Osteoblast (primary cell): Measurements from ENCODE around the gene CIAPIN1. TPM values are rescaled to one million over a fixed set of nuclear protein-coding genes. Genes with fewer than 3 reads are reported as not detected.

Source experiments
- DNase-seq: peaks from one replicate; pipeline ENCODE4 v3.0.0; 2011; ENCODE audit warnings: low spot score, mixed read lengths; ENCODE audit not compliant: insufficient read length; ENCODE audit errors: missing footprints
- H2AFZ ChIP-seq: 2 replicates; pipeline ENCODE4 v1.6.0; 2011; ENCODE audit warnings: mild to moderate bottlenecking, low read length
- H3K27ac ChIP-seq: 2 replicates; pipeline ENCODE4 v1.5.1; 2011; ENCODE audit warnings: mild to moderate bottlenecking, low read depth, low read length, moderate library complexity
- H3K27me3 ChIP-seq: 2 replicates; pipeline ENCODE4 v1.6.0; 2012; ENCODE audit warnings: mild to moderate bottlenecking, control low read depth, inconsistent platforms, low read length, moderate library complexity; ENCODE audit not compliant: insufficient read depth
- H3K36me3 ChIP-seq: 2 replicates; pipeline ENCODE4 v1.5.1; 2011; ENCODE audit warnings: mild to moderate bottlenecking, low read length, control low read depth, moderate library complexity; ENCODE audit not compliant: insufficient read depth
- H3K4me1 ChIP-seq: 2 replicates; pipeline ENCODE4 v1.5.1; 2011; ENCODE audit warnings: mild to moderate bottlenecking, low read length, control low read depth, moderate library complexity; ENCODE audit not compliant: insufficient read depth
- H3K4me2 ChIP-seq: 2 replicates; pipeline ENCODE4 v1.6.0; 2011; ENCODE audit warnings: mild to moderate bottlenecking, low read length; ENCODE audit not compliant: insufficient read depth
- H3K4me3 ChIP-seq: fragments of 200-600 bp; sonication (generic); 3 replicates; pipeline ENCODE4 v1.5.1; 2012; ENCODE audit warnings: mild to moderate bottlenecking, low read length, inconsistent platforms; ENCODE audit not compliant: insufficient read depth
- H3K79me2 ChIP-seq: 2 replicates; pipeline ENCODE4 v1.6.0; 2012; ENCODE audit warnings: mild to moderate bottlenecking, low read length, control low read depth, inconsistent platforms; ENCODE audit not compliant: insufficient read depth
- H3K9me3 ChIP-seq: 2 replicates; pipeline ENCODE4 v1.5.1; 2011; ENCODE audit warnings: low read depth, low read length, control low read depth
- H4K20me1 ChIP-seq: 2 replicates; pipeline ENCODE4 v1.6.0; 2012; ENCODE audit warnings: mild to moderate bottlenecking, low read length, control low read depth; ENCODE audit not compliant: insufficient read depth
- CTCF ChIP-seq: IDR thresholded peaks from 2 replicates; pipeline ENCODE4 v1.5.1; 2011; ENCODE audit warnings: mild to moderate bottlenecking, low read depth, low read length, moderate library complexity; ENCODE audit errors: extremely low read depth
- total RNA-seq: library from RNA; depleted of rRNA; stranded (reverse); fragments of >200 nt; gene quantifications from 2 replicates; pipeline ENCODE4 v1.2.3, GENCODE V29; 2012

The CIAPIN1 gene
- total RNA-seq, 1 donor: 39.8 TPM

GRCh38 chr16:57478396-57479204, 31.4 kb upstream of the CIAPIN1 start:
- peaks cover 31% of the 10 kb centered on the region for H3K79me2 ChIP-seq
- peaks cover 29% of the 10 kb centered on the region for H4K20me1 ChIP-seq

GRCh38 chr16:57477531-57478202, 30.5 kb upstream of the CIAPIN1 start:
- H3K79me2 ChIP-seq: peaks cover 31% of the 10 kb centered on the region
- no peaks in the 10 kb centered on the region for H3K9me3 ChIP-seq
- no peak for DNase-seq
- H3K4me2 ChIP-seq: no peak overlapping the region
- peaks cover 29% of the 10 kb centered on the region for H4K20me1 ChIP-seq
- H3K4me1 ChIP-seq: peaks cover 24% of the 10 kb centered on the region
- H3K4me3 ChIP-seq: no peak overlapping the region
- H3K27me3 ChIP-seq: no peaks in the 10 kb centered on the region
- H3K27ac ChIP-seq: no peak overlapping the region
- TF ChIP-seq CTCF: no peak
- peaks cover 21% of the 10 kb centered on the region for H3K36me3 ChIP-seq
- H2AFZ ChIP-seq: no peak overlapping the region

More at GRCh38 chr16:57478396-57479204, 31.4 kb upstream of the CIAPIN1 start:
- Histone ChIP-seq H3K36me3 (peaks cover 11% of the 10 kb centered on the region), H3K4me3 (peak overlapping the region; percentile 75), H2AFZ (peak overlapping the region; percentile 50), H3K4me1 (peaks cover 24% of the 10 kb centered on the region), H3K9me3 (no peaks in the 10 kb centered on the region), H3K27me3 (no peaks in the 10 kb centered on the region), H3K4me2 (peak overlapping the region; percentile 94), H3K27ac (no peak overlapping the region)
- peak; percentile 87 for DNase-seq
- TF ChIP-seq CTCF: no peak

- DNase-seq: no peak
- no peak for TF ChIP-seq CTCF
- Histone ChIP-seq H3K4me1 (peaks cover 24% of the 10 kb centered on the region), H3K9me3 (no peaks in the 10 kb centered on the region), H4K20me1 (peaks cover 29% of the 10 kb centered on the region), H3K4me3 (no peak overlapping the region), H3K27ac (no peak overlapping the region), H2AFZ (no peak overlapping the region), H3K27me3 (no peaks in the 10 kb centered on the region), H3K79me2 (peaks cover 31% of the 10 kb centered on the region), H3K4me2 (no peak overlapping the region), H3K36me3 (peaks cover 28% of the 10 kb centered on the region)
These were observed 29.6 kb upstream of the CIAPIN1 start for GRCh38 chr16:57476546-57477410.
